ENCODE measurements around the gene PSTK. TPM values are rescaled to one million over a fixed set of nuclear protein-coding genes. Genes with fewer than 3 reads are reported as not detected.

The PSTK gene
- total RNA-seq, 2 donors from 2014 or later: 7.0 to 7.1 TPM

DNA sequence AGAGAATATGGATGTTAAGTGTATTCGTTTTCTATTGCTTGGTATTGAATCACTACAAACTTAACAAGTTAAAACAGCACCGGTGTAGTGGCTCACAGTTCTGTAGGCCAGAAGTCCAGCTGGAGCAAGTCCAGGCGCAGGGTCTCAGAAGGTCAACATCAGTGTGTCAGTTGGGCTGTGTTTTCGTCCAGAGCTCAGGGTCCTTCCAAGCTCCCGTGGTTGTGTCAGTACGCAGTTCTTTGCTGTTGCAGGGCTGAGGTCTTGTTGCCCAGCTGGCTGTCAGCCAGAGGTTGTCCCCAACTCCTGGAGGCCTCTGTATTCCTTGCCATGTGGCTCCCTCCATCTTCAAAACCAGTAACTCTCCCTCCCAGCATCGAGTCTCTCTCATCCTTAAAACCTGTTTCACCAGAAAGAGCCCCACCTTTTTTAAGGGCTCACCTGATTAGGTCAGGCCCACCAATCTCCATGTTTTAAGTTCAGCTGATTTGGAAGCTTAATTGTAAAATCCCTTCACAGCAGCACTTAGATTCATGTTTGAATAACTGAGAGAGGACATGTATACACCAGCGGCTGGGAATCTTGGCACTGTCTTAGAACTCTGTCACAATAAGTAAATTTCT, 55.4 kb downstream of the PSTK start:
- TF ChIP-seq, protein P1, sequence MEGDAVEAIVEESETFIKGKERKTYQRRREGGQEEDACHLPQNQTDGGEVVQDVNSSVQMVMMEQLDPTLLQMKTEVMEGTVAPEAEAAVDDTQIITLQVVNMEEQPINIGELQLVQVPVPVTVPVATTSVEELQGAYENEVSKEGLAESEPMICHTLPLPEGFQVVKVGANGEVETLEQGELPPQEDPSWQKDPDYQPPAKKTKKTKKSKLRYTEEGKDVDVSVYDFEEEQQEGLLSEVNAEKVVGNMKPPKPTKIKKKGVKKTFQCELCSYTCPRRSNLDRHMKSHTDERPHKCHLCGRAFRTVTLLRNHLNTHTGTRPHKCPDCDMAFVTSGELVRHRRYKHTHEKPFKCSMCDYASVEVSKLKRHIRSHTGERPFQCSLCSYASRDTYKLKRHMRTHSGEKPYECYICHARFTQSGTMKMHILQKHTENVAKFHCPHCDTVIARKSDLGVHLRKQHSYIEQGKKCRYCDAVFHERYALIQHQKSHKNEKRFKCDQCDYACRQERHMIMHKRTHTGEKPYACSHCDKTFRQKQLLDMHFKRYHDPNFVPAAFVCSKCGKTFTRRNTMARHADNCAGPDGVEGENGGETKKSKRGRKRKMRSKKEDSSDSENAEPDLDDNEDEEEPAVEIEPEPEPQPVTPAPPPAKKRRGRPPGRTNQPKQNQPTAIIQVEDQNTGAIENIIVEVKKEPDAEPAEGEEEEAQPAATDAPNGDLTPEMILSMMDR (conservative IDR thresholded peaks at IDR 0.05): no peak
- Mint-ChIP-seq H3K27me3 (ENCODE audit: insufficient read depth) (no peaks in the 10 kb centered on the region), H3K4me3 (no peak overlapping the region), H3K4me1 (no peaks in the 10 kb centered on the region), H3K36me3 (ENCODE audit: low read depth) (peaks cover 41% of the 10 kb centered on the region), H3K9me3 (no peaks in the 10 kb centered on the region), H3K27ac (no peak overlapping the region)
- WGBS, 2 experiments (ENCODE audit: insufficient coverage in 1 of 2, insufficient read length in 1 of 2): 94 to 98% methylated on average over 4 to 8 of the region's 8 CpGs
- H3K4me1 ChIP-seq (ENCODE audit: control insufficient read depth, insufficient read depth, low read length): no peaks in the 10 kb centered on the region
- peaks cover 10% of the 10 kb centered on the region for H3K36me3 ChIP-seq (ENCODE audit: control insufficient read depth, insufficient read depth, low read length)
- no peaks in the 10 kb centered on the region for H3K9me3 ChIP-seq (ENCODE audit: control insufficient read depth, low read length)
- no peak overlapping the region for H3K4me3 ChIP-seq (ENCODE audit: low read length)
- DNase-seq: no peak
- no peak overlapping the region for H3K27ac ChIP-seq (ENCODE audit: low read depth, low read length)
- no peak overlapping the region for H3K9ac ChIP-seq (ENCODE audit: extremely low read depth, low read length, poor library complexity, severe bottlenecking)
- H3K27me3 ChIP-seq (ENCODE audit: control insufficient read depth, insufficient read depth, low read length, poor library complexity, severe bottlenecking): no peaks in the 10 kb centered on the region

DNA sequence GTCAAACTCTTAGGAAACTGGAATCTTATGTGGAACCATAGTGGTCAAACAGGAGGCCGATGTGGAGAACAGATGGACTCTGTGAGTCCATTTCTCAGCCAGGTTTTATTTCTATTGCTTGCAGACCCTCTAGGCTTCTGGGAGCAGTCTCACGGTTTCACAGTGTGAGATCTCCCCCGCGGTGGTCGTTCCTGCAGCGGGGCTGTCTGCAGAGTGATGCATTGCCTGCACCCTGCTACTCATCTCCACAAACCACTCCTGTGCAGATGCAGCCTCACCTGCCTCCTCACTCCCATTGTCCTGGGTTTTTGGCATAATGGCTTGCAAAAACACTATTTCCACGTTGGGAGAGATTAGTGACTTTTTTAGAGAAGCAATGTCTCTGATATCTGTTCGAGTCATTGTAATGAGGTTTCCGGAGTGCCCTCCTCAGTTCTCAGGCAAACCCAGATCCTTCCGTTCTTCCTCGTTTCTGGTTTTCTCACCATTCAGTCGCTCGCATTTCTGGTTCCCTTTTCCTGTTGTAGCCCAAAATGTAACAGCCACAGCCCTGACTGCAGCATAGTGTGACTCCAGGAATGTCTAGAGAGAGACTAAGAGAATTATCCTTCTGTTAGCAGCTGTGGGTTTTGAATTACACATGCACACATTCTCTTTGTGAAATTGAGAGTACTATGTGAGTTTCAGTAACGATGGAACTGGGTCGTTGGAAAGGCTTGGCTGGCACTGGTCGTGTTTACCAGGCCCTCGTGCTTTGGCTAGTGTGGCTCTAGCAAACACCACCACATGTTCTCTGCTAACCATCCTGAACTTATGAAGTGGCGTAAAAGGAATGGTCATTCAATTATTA, 58.8 kb downstream of the PSTK start:
- H3K27ac Mint-ChIP-seq: peak overlapping the region; percentile 36

DNA sequence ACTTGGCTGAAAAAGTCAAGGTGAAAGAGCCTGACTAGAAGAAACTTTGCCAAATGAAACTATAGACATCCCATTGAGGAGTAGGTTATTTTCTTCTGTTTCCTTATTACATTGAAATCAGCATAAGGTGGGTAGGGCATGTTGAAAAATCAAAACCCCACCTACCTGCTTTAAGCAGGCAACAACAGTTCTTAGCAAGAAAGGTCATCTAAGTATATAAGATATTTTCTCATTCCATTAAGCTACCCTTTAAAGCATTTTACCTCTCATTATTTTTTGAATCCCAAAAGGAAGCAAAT, 59.4 kb downstream of the PSTK start:
- Histone ChIP-seq H3K9ac (ENCODE audit: extremely low read depth, low read length, poor library complexity, severe bottlenecking) (no peak overlapping the region), H3K36me3 (ENCODE audit: control insufficient read depth, insufficient read depth, low read length) (peaks cover 22% of the 10 kb centered on the region), H3K4me3 (ENCODE audit: low read length) (no peak overlapping the region), H3K27me3 (ENCODE audit: control insufficient read depth, insufficient read depth, low read length, poor library complexity, severe bottlenecking) (no peaks in the 10 kb centered on the region), H3K9me3 (ENCODE audit: control insufficient read depth, low read length) (no peaks in the 10 kb centered on the region), H3K27ac (ENCODE audit: low read depth, low read length) (no peak overlapping the region), H3K4me1 (ENCODE audit: control insufficient read depth, insufficient read depth, low read length) (no peaks in the 10 kb centered on the region)
- H3K9me3 Mint-ChIP-seq: no peaks in the 10 kb centered on the region
- H3K36me3 Mint-ChIP-seq (ENCODE audit: low read depth): peaks cover 38% of the 10 kb centered on the region
- H3K4me3 Mint-ChIP-seq: no peak overlapping the region
- no peak overlapping the region for H3K27ac Mint-ChIP-seq
- H3K27me3 Mint-ChIP-seq (ENCODE audit: insufficient read depth): no peaks in the 10 kb centered on the region
- TF ChIP-seq, protein P1 (conservative IDR thresholded peaks at IDR 0.05): no peak
- H3K4me1 Mint-ChIP-seq: no peaks in the 10 kb centered on the region
- DNase-seq: no peak

More for the DNA sequence above, 58.8 kb downstream of the PSTK start:
- Mint-ChIP-seq H3K4me3 (no peak overlapping the region), H3K9me3 (no peaks in the 10 kb centered on the region), H3K4me1 (no peaks in the 10 kb centered on the region), H3K27me3 (ENCODE audit: insufficient read depth) (no peaks in the 10 kb centered on the region), H3K36me3 (ENCODE audit: low read depth) (peaks cover 41% of the 10 kb centered on the region)
- Histone ChIP-seq H3K27ac (ENCODE audit: low read depth, low read length) (no peak overlapping the region), H3K9me3 (ENCODE audit: control insufficient read depth, low read length) (no peaks in the 10 kb centered on the region), H3K36me3 (ENCODE audit: control insufficient read depth, insufficient read depth, low read length) (peaks cover 16% of the 10 kb centered on the region), H3K27me3 (ENCODE audit: control insufficient read depth, insufficient read depth, low read length, poor library complexity, severe bottlenecking) (no peaks in the 10 kb centered on the region), H3K4me1 (ENCODE audit: control insufficient read depth, insufficient read depth, low read length) (no peaks in the 10 kb centered on the region), H3K9ac (ENCODE audit: extremely low read depth, low read length, poor library complexity, severe bottlenecking) (no peak overlapping the region), H3K4me3 (ENCODE audit: low read length) (no peak overlapping the region)
- 73 to 78% methylated on average over 14 to 18 of the region's 18 CpGs for WGBS, 2 experiments (ENCODE audit: insufficient coverage in 1 of 2, insufficient read length in 1 of 2)
- DNase-seq: peak; percentile 51
- TF ChIP-seq, protein P1 (conservative IDR thresholded peaks at IDR 0.05): no peak

Other genes with a start within 250 kb of the PSTK start
- gene CUZD1, start 134.5 kb upstream of the PSTK start, total RNA-seq: under 1 TPM in 1 of 2 donors, not detected in 1; 0.53 TPM
- 1 to 10 TPM in 1 of 2 donors, not detected in 1; 2.9 TPM for gene FAM24B, start 100.8 kb upstream of the PSTK start, total RNA-seq
- not detected for gene FAM24A, start 69.8 kb upstream of the PSTK start, total RNA-seq
- gene C10orf88, start 26.2 kb upstream of the PSTK start, total RNA-seq: 10 to 100 TPM; 14.7 to 18.1 TPM
- 10 to 100 TPM; 10.3 to 14.4 TPM for gene IKZF5, start 28.4 kb downstream of the PSTK start, total RNA-seq
- gene ACADSB, start 28.6 kb downstream of the PSTK start, total RNA-seq: 10 to 100 TPM; 40.4 to 58.7 TPM
- not detected for gene HMX3, start 155.6 kb downstream of the PSTK start, total RNA-seq
- not detected for gene HMX2, start 167.7 kb downstream of the PSTK start, total RNA-seq
- 100 to 1,000 TPM; 113 to 130 TPM for gene BUB3, start 174.0 kb downstream of the PSTK start, total RNA-seq

Data from endodermal cell (in vitro differentiated cells).